Large intestine (tissue), 12 donors: ENCODE results near the gene BCKDHB. TPM values are rescaled to one million over a fixed set of nuclear protein-coding genes. Genes with fewer than 3 reads are reported as not detected.
"Not testable (repeated sequence)": the region's sequence is repeated elsewhere in the genome, so short reads cannot be mapped to it uniquely, and the experiment has no call there.

Source experiments
- DNase-seq, 2 donors: peaks; one replicate each; pipeline versions ENCODE4 v3.0.0 to v3.0.0-alpha.2; 2013
- H3K27ac ChIP-seq: one replicate; pipeline ENCODE4 v1.5.1; 2013; ENCODE audit warnings: low read length
- H3K27me3 ChIP-seq: 2 replicates; pipeline ENCODE4 v1.6.1; 2013; ENCODE audit warnings: low read length; ENCODE audit not compliant: control insufficient read depth, insufficient read depth
- H3K36me3 ChIP-seq: 2 replicates; pipeline ENCODE4 v1.6.1; 2013; ENCODE audit warnings: low read length; ENCODE audit not compliant: control insufficient read depth, insufficient read depth
- H3K4me1 ChIP-seq: one replicate; pipeline ENCODE4 v1.6.1; 2013; ENCODE audit warnings: low read length; ENCODE audit not compliant: control insufficient read depth, insufficient read depth
- H3K4me3 ChIP-seq: one replicate; pipeline ENCODE4 v1.5.1; 2013; ENCODE audit warnings: low read length
- H3K9me3 ChIP-seq: one replicate; pipeline ENCODE4 v1.6.1; 2013; ENCODE audit warnings: mild to moderate bottlenecking, low read depth, low read length, moderate library complexity; ENCODE audit not compliant: control insufficient read depth
- WGBS: methylation state at CpG from one replicate; pipeline ENCODE4 v1.1.5; 2013; ENCODE audit warnings: low lambda C conversion rate; ENCODE audit not compliant: insufficient coverage; 5-methylcytosine and 5-hydroxymethylcytosine counted together
- long read RNA-seq, 11 donors: transcript quantifications; one replicate each; lab custom pipeline, GENCODE V29; 2026
- polyA plus RNA-seq: library from polyadenylated mRNA; unstranded; fragments of 120-200 nt; gene quantifications from one replicate; pipeline ENCODE4 v1.2.1, GENCODE V29; 2013

The BCKDHB gene
- 21.0 TPM for polyA plus RNA-seq
- long read RNA-seq, donor 1, partial matches to known transcripts, result 0 of 1 reads
- long read RNA-seq, donor 1, other reads (novel, unspliced or antisense), result 0 of 1 reads
- long read RNA-seq, donor 2, transcript BCKDHB-201 (10 exons, 3,692 nt), result major isoform, 7 of 19 reads
- long read RNA-seq, donor 2, transcript BCKDHB-202 (11 exons, 1,514 nt), result major isoform, 7 of 19 reads
- long read RNA-seq, donor 2, partial matches to known transcripts, result 5 of 19 reads
- long read RNA-seq, donor 2, other reads (novel, unspliced or antisense), result 0 of 19 reads
- long read RNA-seq, donor 3, transcript BCKDHB-201 (10 exons, 3,692 nt), result major isoform, 5 of 9 reads
- long read RNA-seq, donor 3, partial matches to known transcripts, result 0 of 9 reads
- long read RNA-seq, donor 3, other reads (novel, unspliced or antisense), result 0 of 9 reads
- long read RNA-seq, donor 4, partial matches to known transcripts, result 0 of 1 reads
- long read RNA-seq, donor 4, other reads (novel, unspliced or antisense), result 0 of 1 reads
- long read RNA-seq, donor 5, partial matches to known transcripts, result 0 of 4 reads
- long read RNA-seq, donor 5, other reads (novel, unspliced or antisense), result 0 of 4 reads
- long read RNA-seq, donor 6, partial matches to known transcripts, result 11 of 16 reads
- long read RNA-seq, donor 6, other reads (novel, unspliced or antisense), result 0 of 16 reads
- long read RNA-seq, donor 7, partial matches to known transcripts, result 0 of 2 reads
- long read RNA-seq, donor 7, other reads (novel, unspliced or antisense), result 0 of 2 reads
- long read RNA-seq, donor 8, transcript BCKDHB-202 (11 exons, 1,514 nt), result major isoform, 5 of 7 reads
- long read RNA-seq, donor 8, partial matches to known transcripts, result 0 of 7 reads
- long read RNA-seq, donor 8, other reads (novel, unspliced or antisense), result 0 of 7 reads
- long read RNA-seq, donor 9, transcript BCKDHB-202 (11 exons, 1,514 nt), result major isoform, 7 of 9 reads
- long read RNA-seq, donor 9, partial matches to known transcripts, result 0 of 9 reads
- long read RNA-seq, donor 9, other reads (novel, unspliced or antisense), result 0 of 9 reads
- long read RNA-seq, donor 10, partial matches to known transcripts, result 0 of 5 reads
- long read RNA-seq, donor 10, other reads (novel, unspliced or antisense), result 0 of 5 reads
- long read RNA-seq, donor 11, partial matches to known transcripts, result 0 of 3 reads
- long read RNA-seq, donor 11, other reads (novel, unspliced or antisense), result 0 of 3 reads

- H3K27ac ChIP-seq, result peak within 1 kb of the TSS; percentile 81
- no peaks in the 10 kb centered on the region for H3K9me3 ChIP-seq
- no peaks in the 10 kb centered on the region for H3K36me3 ChIP-seq
- H3K4me3 ChIP-seq, result peak within 1 kb of the TSS; percentile 76
- DNase-seq, result peak; percentile 99
- no peaks in the 10 kb centered on the region for H3K27me3 ChIP-seq
- no CpG with 5 or more reads among the region's 56 CpGs for WGBS
- no peaks in the 10 kb centered on the region for H3K4me1 ChIP-seq
Observed at GRCh38 chr6:80106418-80107235, at the start of gene BCKDHB. Gene BCKDHB, plus strand, starts transcription at chr6:80106671. Its CDS starts 23 bp downstream, at chr6:80106694.

GRCh38 chr6:80060774-80061173 is 45.7 kb upstream of the BCKDHB start:
- no peaks in the 10 kb centered on the region for H3K27me3 ChIP-seq
- H3K4me3 ChIP-seq, result no peak overlapping the region
- DNase-seq, result no peak
- H3K9me3 ChIP-seq, result no peaks in the 10 kb centered on the region
- H3K36me3 ChIP-seq, result no peaks in the 10 kb centered on the region
- H3K27ac ChIP-seq, result no peak overlapping the region
- H3K4me1 ChIP-seq, result no peaks in the 10 kb centered on the region

GRCh38 chr6:80068146-80068545 is 38.3 kb upstream of the BCKDHB start:
- WGBS, result no CpG with 5 or more reads among the region's 7 CpGs
- not testable (repeated sequence) for H3K27me3 ChIP-seq, H3K9me3 ChIP-seq

DNA sequence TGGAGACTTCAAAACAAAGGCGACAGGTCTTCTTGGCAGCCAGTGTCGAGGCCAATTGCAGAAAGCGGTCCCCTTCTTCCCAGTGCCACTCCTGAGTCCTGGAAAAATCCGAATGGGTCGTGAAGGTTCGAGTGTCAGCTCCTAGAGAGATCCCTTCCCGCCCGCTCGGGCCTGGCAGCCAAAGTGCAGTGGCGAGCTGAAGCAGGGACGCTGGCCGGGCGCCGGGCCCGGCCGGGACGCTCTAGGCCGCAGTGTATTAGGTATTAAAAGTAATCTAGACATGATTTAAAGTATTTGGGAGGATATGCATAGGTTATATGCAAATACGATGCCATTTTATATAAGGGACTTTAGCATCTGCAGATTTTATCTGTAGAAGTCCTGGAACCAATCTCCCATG is 36.0 kb upstream of the BCKDHB start:
- H3K4me1 ChIP-seq, H3K27ac ChIP-seq, H3K27me3 ChIP-seq, H3K9me3 ChIP-seq, H3K36me3 ChIP-seq, H3K4me3 ChIP-seq, DNase-seq: not testable (repeated sequence)
- no CpG with 5 or more reads among the region's 19 CpGs for WGBS

More at GRCh38 chr6:80068146-80068545, 38.3 kb upstream of the BCKDHB start:
- not testable (repeated sequence) for H3K36me3 ChIP-seq, H3K4me3 ChIP-seq, DNase-seq, H3K27ac ChIP-seq, H3K4me1 ChIP-seq

DNA sequence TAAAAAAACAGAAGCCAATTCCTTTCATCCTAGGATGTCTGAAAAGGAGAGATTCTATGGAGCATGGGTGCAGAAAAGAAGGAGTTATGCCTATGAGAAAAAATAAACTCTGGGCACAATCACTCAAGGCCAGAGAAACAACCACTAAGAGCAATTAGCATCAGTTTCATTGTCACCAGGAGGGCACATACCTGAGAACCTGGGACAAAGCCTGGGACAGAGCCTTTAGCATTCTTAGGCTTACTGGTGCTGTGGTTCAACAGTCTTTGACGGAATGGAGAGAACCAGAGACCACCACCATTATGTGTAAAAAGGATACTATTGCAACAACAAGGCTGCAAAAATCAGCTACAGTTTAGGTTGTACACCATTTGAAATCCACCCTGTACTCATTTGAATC is 29.4 kb upstream of the BCKDHB start:
- Histone ChIP-seq H3K4me3 (no peak overlapping the region), H3K27ac (no peak overlapping the region), H3K27me3 (no peaks in the 10 kb centered on the region), H3K4me1 (no peaks in the 10 kb centered on the region), H3K9me3 (no peaks in the 10 kb centered on the region), H3K36me3 (no peaks in the 10 kb centered on the region)
- 67% methylated on average over 1 of the region's 1 CpG for WGBS
- DNase-seq, result no peak

DNA sequence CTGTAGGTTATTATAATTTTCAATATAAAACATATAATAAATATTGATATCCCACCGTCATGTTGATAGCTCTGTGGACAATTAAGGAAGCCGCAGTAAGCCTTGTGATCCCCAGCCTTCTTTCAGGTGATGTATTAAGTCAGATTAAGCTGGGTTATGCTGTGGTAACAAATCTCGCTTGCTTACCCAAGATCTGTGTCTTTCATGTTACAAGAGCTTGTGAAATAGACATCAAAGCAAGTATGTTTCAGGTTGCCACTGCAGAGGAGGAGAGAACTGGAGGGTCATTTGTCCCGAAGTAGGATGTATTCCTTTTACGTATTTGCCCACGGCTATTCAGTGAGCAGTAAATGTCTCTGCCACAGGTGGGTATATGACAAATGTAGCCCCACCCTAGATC is 17.8 kb upstream of the BCKDHB start:
- Histone ChIP-seq H3K4me3 (no peak overlapping the region), H3K4me1 (no peaks in the 10 kb centered on the region), H3K9me3 (no peaks in the 10 kb centered on the region), H3K27me3 (no peaks in the 10 kb centered on the region), H3K36me3 (no peaks in the 10 kb centered on the region), H3K27ac (no peak overlapping the region)
- 84% methylated on average over 3 of the region's 6 CpGs for WGBS
- no peak for DNase-seq

DNA sequence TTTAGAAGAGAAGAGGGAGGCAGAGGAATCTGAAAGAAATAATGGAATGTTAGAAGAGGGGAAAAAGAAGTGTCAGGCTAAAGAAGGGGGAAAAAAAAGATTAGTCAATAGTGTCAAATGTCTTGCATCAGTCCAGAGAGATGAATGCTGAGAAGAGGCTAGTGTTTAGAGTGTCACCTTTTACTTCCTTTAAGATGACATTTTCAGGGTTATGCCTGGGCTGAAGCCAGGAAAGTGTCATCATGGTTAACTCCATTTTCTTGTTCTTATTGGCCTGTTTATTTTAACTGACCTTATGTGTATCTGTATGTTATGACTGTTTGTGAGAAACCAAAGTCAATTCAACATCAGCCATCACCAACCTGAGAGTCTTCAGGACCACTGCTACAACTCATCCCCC is 15.0 kb upstream of the BCKDHB start:
- Histone ChIP-seq H3K9me3 (no peaks in the 10 kb centered on the region), H3K4me1 (no peaks in the 10 kb centered on the region), H3K4me3 (no peak overlapping the region), H3K27me3 (no peaks in the 10 kb centered on the region), H3K36me3 (no peaks in the 10 kb centered on the region), H3K27ac (no peak overlapping the region)
- DNase-seq, result no peak

DNA sequence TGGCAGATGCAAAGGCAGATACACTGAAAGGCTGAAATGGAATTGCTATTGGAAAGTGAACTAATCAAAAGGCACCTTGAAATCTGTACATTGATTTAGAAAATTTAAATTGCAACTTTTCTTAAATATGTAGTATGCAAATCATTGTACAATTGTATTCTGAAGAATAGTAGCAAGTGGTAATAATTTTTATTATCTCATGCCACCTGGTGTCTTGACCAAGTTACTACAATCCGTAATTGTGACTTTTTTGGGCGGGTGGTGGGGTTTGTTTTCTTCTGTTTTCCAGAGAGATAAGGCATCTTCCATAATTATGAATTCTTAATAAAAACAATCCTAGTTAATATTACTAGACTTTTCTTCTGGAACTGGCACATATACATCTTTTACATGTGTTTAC is 12.5 kb upstream of the BCKDHB start:
- no peaks in the 10 kb centered on the region for H3K9me3 ChIP-seq
- H3K27me3 ChIP-seq, result peaks cover under 1% of the 10 kb centered on the region
- DNase-seq, result no peak
- H3K4me1 ChIP-seq, result no peaks in the 10 kb centered on the region
- no peak overlapping the region for H3K4me3 ChIP-seq
- no CpG with 5 or more reads among the region's 2 CpGs for WGBS
- H3K27ac ChIP-seq, result no peak overlapping the region
- no peaks in the 10 kb centered on the region for H3K36me3 ChIP-seq

- H3K36me3 ChIP-seq, result no peaks in the 10 kb centered on the region
- 100% methylated on average over 1 of the region's 3 CpGs for WGBS
- no peak overlapping the region for H3K27ac ChIP-seq
- no peak for DNase-seq
- H3K4me1 ChIP-seq, result no peaks in the 10 kb centered on the region
- H3K9me3 ChIP-seq, result no peaks in the 10 kb centered on the region
- no peak overlapping the region for H3K4me3 ChIP-seq
- peaks cover 6% of the 10 kb centered on the region for H3K27me3 ChIP-seq
Observed at GRCh38 chr6:80095600-80095999, 10.9 kb upstream of the BCKDHB start.

GRCh38 chr6:80098392-80098791 is 8.1 kb upstream of the BCKDHB start:
- H3K27me3 ChIP-seq, result peaks cover 7% of the 10 kb centered on the region
- no peaks in the 10 kb centered on the region for H3K4me1 ChIP-seq
- no peak for DNase-seq
- H3K36me3 ChIP-seq, result no peaks in the 10 kb centered on the region
- H3K27ac ChIP-seq, result no peak overlapping the region
- H3K4me3 ChIP-seq, result no peak overlapping the region
- no peaks in the 10 kb centered on the region for H3K9me3 ChIP-seq
